ENCODE results near the gene SHISA9. TPM values are rescaled to one million over a fixed set of nuclear protein-coding genes. Genes with fewer than 3 reads are reported as not detected.

SHISA9 gene
- total RNA-seq, 3 donors from 2014 or later = 0.87 to 7.3 (median 3.0) TPM

DNA sequence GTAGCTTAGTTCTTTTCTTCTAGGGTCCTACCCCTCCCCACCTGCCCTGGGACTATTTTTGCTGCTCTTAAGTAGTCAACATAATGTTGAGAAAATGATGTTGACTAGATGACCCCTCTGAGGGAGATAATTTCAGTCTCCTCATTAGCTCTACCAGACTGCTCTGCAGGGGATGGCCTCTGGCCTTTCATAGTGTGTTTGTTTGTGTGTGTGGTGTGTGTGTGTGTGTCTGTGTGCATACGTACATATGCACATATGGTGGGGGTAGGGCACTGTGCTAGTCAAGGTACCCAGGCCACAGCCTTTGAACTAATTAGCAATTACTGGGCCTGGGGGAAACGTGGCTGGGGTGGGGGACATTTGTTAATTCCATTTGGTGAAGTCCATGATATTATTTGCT lies 254.0 kb downstream of the SHISA9 start:
- intact Hi-C loops (cut with DNase I, micrococcal nuclease) = no loop called here
- Histone ChIP-seq H3K4me1 (ENCODE audit: low read depth) (no peaks in the 10 kb centered on the region), H3K9me3 (no peaks in the 10 kb centered on the region), H3K4me3 (no peak overlapping the region), H3K36me3 (ENCODE audit: low read depth) (no peaks in the 10 kb centered on the region)
- TF ChIP-seq, protein P1, sequence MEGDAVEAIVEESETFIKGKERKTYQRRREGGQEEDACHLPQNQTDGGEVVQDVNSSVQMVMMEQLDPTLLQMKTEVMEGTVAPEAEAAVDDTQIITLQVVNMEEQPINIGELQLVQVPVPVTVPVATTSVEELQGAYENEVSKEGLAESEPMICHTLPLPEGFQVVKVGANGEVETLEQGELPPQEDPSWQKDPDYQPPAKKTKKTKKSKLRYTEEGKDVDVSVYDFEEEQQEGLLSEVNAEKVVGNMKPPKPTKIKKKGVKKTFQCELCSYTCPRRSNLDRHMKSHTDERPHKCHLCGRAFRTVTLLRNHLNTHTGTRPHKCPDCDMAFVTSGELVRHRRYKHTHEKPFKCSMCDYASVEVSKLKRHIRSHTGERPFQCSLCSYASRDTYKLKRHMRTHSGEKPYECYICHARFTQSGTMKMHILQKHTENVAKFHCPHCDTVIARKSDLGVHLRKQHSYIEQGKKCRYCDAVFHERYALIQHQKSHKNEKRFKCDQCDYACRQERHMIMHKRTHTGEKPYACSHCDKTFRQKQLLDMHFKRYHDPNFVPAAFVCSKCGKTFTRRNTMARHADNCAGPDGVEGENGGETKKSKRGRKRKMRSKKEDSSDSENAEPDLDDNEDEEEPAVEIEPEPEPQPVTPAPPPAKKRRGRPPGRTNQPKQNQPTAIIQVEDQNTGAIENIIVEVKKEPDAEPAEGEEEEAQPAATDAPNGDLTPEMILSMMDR (IDR thresholded peaks at IDR 0.05) = no peak
- DNase-seq (no peak), ATAC-seq (no peak)

DNA sequence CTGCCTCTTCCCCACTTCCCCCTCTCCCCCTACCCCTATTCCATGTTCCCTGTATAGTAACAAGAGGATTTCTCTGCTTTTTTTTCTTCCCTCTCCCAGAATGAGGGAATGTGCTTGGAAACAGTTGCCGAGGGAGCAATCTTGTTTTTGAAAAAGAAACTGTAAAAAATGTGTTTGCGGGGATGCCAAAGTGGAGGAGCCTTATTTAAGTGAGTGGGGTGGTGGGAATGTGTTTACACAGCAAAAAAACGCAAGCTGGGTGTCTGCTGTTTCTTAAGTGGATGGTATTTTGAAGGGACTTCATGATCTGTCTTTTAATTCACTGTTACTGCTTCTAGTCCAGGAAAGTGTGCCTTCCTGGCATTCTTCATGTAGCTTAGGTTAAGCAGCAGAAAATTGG lies 254.4 kb downstream of the SHISA9 start:
- no peaks in the 10 kb centered on the region for H3K9me3 ChIP-seq
- H3K4me3 ChIP-seq = no peak overlapping the region
- TF ChIP-seq, protein P1 (IDR thresholded peaks at IDR 0.05) = no peak
- no peaks in the 10 kb centered on the region for H3K36me3 ChIP-seq (ENCODE audit: low read depth)
- DNase-seq (no peak), ATAC-seq (no peak)
- H3K4me1 ChIP-seq (ENCODE audit: low read depth) = no peaks in the 10 kb centered on the region
- intact Hi-C loops (cut with DNase I, micrococcal nuclease) = no loop called here

DNA sequence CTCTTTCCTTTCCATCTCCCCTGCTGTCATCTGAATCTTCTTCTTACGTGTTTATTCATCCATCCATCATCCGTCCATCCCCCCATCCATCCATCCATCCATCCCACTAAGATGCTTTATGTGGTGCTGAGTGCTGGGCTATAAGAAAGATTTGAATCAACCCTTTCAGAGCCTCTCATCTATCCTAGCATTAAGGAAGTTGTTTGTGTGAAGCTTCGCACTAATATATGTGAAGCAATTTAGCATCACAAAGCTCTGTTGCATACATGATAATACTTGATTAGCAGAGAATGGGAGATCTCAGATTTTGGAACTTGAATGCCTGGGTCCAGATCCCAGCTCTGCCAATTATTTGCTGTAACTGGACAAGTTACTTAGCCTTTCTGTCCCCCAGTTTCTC lies 255.7 kb downstream of the SHISA9 start:
- H3K4me1 ChIP-seq (ENCODE audit: low read depth) = no peaks in the 10 kb centered on the region
- peaks cover 4% of the 10 kb centered on the region for H3K9me3 ChIP-seq
- TF ChIP-seq, protein P1 (IDR thresholded peaks at IDR 0.05) = no peak
- intact Hi-C loops (cut with DNase I, micrococcal nuclease) = no loop called here
- no peak overlapping the region for H3K4me3 ChIP-seq
- DNase-seq (no peak), ATAC-seq (no peak)
- H3K36me3 ChIP-seq (ENCODE audit: low read depth) = no peaks in the 10 kb centered on the region

DNA sequence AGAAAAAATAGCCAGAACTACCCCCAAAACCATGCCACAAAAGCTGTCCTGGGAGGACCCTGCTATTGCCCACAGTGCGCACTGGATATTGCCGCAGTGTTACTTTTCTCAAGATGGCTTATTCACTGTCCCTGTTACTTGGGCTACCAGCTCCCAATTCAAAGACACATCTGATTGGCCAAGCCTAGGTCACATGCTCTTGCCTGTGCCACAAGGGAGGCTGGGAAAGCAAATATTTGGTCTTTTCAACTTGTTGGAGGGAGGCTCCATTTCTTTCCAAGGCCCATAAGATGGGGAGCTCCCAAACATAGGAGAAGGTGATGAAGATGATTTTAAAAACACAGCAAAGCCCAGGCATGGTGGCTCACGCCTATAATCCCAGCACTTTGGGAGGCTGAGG lies 257.0 kb downstream of the SHISA9 start:
- Histone ChIP-seq H3K4me3 (no peak overlapping the region), H3K36me3 (ENCODE audit: low read depth) (no peaks in the 10 kb centered on the region), H3K9me3 (peaks cover 4% of the 10 kb centered on the region), H3K4me1 (ENCODE audit: low read depth) (no peaks in the 10 kb centered on the region)
- DNase-seq = no peak
- no peak for ATAC-seq
- intact Hi-C loops (cut with DNase I, micrococcal nuclease) = no loop called here
- TF ChIP-seq, protein P1 (IDR thresholded peaks at IDR 0.05) = no peak

DNA sequence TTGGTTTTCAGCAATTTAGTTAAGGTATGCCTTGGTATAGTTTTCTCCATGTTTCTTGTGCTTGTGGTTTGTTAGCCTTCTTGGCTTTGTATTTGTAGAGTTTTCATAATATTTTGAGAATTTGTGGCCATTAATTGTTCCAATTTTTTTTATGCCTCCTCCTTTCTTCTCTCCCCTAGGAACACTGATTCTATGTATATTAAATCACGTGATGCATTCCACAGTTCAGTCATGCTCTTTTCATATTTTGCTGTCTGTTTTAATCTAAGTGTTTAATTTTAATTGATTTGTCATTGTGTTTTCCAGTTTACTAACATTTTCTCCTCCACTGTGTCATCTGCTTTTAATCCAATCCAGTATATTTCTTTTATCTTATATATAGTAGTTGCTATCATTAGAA lies 263.6 kb downstream of the SHISA9 start:
- Histone ChIP-seq H3K4me3 (no peak overlapping the region), H3K4me1 (ENCODE audit: low read depth) (no peaks in the 10 kb centered on the region), H3K36me3 (ENCODE audit: low read depth) (no peaks in the 10 kb centered on the region), H3K9me3 (peaks cover 15% of the 10 kb centered on the region)
- DNase-seq (no peak), ATAC-seq (no peak)
- intact Hi-C loops (cut with DNase I, micrococcal nuclease) = no loop called here
- TF ChIP-seq, protein P1 (IDR thresholded peaks at IDR 0.05) = no peak

DNA sequence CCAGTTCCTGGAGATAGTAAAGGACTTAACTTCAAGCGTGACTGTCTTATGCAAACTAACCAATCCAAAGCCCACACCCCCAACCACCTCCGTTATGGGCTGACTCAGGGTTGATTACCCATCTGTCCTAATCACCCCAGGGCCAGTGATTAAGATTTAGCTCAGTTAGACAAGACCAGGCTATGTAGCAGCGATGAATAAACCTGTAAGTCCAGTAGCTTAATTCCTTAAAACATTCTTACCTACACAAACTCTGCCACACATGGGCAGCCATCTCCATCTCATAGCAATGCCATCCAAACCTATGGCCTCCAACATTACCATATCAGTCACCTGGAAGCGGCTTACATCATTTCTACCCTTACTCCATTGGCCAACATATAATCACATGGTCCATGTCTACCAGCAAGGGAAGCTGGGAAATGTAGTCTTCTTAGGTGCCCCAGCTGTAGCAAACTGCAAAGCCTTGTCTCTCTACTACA lies 266.7 kb downstream of the SHISA9 start:
- intact Hi-C loops (cut with DNase I, micrococcal nuclease) = no loop called here
- TF ChIP-seq, protein P1 (IDR thresholded peaks at IDR 0.05) = no peak

More for the DNA sequence above, 266.7 kb downstream of the SHISA9 start:
- Histone ChIP-seq H3K4me3 (no peak overlapping the region), H3K9me3 (peaks cover 12% of the 10 kb centered on the region), H3K4me1 (ENCODE audit: low read depth) (no peaks in the 10 kb centered on the region), H3K36me3 (ENCODE audit: low read depth) (no peaks in the 10 kb centered on the region)
- ATAC-seq (no peak), DNase-seq (no peak)
